ENCODE results near the gene BRK1. TPM values are rescaled to one million over a fixed set of nuclear protein-coding genes. Genes with fewer than 3 reads are reported as not detected.
"Not testable (repeated sequence)": the region's sequence is repeated elsewhere in the genome, so short reads cannot be mapped to it uniquely, and the experiment has no call there.

Gene BRK1
- total RNA-seq, 1 donor from 2014 or later, result 112 TPM

DNA sequence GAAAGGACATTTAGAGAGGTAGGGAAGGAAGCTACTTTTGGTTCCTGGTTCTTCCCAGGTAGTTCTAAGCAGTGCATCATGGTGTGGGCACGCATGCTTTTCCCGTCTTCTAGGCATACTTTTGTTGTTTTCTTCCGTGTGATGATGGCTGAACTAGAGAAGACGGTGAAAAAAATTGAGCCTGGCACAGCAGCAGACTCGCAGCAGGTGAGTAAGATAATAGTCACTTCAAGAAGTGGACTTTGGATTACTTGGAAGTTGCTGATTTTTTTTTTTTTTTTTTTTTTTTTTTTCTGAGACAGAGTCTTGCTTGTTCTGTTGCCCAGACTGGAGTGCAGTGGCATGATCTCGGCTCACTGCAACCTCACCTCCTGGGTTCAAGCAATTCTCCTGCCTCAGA lies 25.3 kb upstream of the BRK1 start:
- TF ChIP-seq, protein P1, sequence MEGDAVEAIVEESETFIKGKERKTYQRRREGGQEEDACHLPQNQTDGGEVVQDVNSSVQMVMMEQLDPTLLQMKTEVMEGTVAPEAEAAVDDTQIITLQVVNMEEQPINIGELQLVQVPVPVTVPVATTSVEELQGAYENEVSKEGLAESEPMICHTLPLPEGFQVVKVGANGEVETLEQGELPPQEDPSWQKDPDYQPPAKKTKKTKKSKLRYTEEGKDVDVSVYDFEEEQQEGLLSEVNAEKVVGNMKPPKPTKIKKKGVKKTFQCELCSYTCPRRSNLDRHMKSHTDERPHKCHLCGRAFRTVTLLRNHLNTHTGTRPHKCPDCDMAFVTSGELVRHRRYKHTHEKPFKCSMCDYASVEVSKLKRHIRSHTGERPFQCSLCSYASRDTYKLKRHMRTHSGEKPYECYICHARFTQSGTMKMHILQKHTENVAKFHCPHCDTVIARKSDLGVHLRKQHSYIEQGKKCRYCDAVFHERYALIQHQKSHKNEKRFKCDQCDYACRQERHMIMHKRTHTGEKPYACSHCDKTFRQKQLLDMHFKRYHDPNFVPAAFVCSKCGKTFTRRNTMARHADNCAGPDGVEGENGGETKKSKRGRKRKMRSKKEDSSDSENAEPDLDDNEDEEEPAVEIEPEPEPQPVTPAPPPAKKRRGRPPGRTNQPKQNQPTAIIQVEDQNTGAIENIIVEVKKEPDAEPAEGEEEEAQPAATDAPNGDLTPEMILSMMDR (IDR thresholded peaks at IDR 0.05), result no peak
- Histone ChIP-seq H3K9me3 (no peaks in the 10 kb centered on the region), H3K4me3 (no peak overlapping the region), H3K27ac (no peak overlapping the region), H3K27me3 (no peaks in the 10 kb centered on the region), H3K36me3 (no peaks in the 10 kb centered on the region), H3K4me1 (no peaks in the 10 kb centered on the region)
- ATAC-seq (no peak), DNase-seq (no peak)
- intact Hi-C loops (cut with DNase I), result no loop called here

DNA sequence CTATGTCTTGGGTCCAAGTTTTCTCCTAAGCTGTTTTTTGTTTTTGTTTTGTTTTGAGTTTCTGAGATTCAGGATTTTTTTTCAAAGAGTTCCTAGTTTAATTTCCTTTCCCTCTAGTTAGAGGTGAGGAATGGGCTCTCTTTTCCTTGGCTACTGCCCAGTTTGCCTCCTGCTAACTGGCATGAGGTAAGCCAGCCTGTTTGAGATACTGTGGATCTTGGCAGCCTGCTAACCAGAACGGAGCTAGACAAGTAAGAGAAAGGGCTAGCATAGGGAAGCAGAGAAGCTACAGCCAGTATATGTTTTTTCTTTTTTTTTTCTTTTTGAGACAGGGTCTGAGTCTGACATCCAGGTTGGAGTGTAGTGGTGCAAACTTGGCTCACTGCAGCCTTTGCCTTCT lies 24.7 kb upstream of the BRK1 start:
- ATAC-seq; DNase-seq; H3K27me3 ChIP-seq; H3K4me3 ChIP-seq; intact Hi-C loops (cut with DNase I); H3K9me3 ChIP-seq; H3K4me1 ChIP-seq; H3K27ac ChIP-seq; H3K36me3 ChIP-seq: not testable (repeated sequence)

DNA sequence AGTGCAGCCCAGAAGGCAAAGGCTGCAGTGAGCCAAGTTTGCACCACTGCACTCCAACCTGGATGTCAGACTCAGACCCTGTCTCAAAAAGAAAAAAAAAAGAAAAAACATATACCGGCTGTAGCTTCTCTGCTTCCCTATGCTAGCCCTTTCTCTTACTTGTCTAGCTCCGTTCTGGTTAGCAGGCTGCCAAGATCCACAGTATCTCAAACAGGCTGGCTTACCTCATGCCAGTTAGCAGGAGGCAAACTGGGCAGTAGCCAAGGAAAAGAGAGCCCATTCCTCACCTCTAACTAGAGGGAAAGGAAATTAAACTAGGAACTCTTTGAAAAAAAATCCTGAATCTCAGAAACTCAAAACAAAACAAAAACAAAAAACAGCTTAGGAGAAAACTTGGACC lies 24.1 kb upstream of the BRK1 start:
- H3K36me3 ChIP-seq; DNase-seq; ATAC-seq; H3K4me1 ChIP-seq; H3K9me3 ChIP-seq; H3K27me3 ChIP-seq; intact Hi-C loops (cut with DNase I); H3K4me3 ChIP-seq; H3K27ac ChIP-seq: not testable (repeated sequence)

DNA sequence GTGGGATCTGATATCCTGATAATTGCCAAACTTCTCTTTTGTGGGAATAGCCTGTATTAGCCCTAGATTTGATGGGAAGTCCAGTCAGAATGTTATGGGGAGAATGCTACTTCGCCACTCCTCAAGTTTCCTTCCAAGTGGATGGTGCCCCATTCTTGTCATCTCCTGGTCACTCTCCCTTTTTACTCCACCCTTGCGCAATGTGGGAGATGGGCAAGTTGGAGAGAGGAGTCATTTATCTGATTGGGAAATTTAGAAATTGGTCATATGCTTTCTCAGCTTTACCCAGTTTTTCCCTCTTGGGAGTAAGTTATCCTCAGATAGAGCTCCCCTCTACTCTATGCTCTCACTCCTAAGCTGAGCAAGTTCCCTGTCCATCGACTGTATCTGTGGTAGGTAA lies 21.8 kb upstream of the BRK1 start:
- no peak for ATAC-seq
- Histone ChIP-seq H3K27me3 (no peaks in the 10 kb centered on the region), H3K4me3 (no peak overlapping the region), H3K36me3 (no peaks in the 10 kb centered on the region), H3K27ac (no peak overlapping the region), H3K4me1 (no peaks in the 10 kb centered on the region), H3K9me3 (no peaks in the 10 kb centered on the region)
- intact Hi-C loops (cut with DNase I), result no loop called here
- DNase-seq, result no peak
- TF ChIP-seq, protein P1 (IDR thresholded peaks at IDR 0.05), result no peak

DNA sequence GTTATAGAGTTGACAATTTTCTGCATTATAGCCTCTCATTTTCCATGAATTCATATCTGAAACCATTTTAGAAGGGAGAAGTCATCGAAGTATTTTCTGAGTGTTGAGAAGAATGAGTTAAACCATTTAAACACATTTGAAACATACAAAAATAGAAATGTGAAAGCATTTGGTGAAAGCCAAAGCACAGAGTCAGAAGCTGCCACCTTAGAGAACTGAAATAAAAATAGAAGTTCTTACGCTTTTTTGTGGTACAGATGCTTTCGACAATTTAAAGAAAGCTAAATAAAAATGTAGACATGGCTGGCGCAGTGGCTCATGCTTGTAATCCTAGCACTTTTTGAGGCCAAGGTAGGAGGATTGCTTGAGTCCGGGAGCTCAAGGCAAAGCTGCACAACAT lies 16.4 kb upstream of the BRK1 start:
- TF ChIP-seq, protein P1 (IDR thresholded peaks at IDR 0.05), result no peak
- H3K4me1 ChIP-seq, result no peaks in the 10 kb centered on the region
- H3K4me3 ChIP-seq, result no peak overlapping the region
- no peaks in the 10 kb centered on the region for H3K9me3 ChIP-seq
- intact Hi-C loops (cut with DNase I), result no loop called here
- H3K27me3 ChIP-seq, result no peaks in the 10 kb centered on the region
- no peaks in the 10 kb centered on the region for H3K36me3 ChIP-seq
- H3K27ac ChIP-seq, result no peak overlapping the region
- DNase-seq, result no peak
- no peak for ATAC-seq

DNA sequence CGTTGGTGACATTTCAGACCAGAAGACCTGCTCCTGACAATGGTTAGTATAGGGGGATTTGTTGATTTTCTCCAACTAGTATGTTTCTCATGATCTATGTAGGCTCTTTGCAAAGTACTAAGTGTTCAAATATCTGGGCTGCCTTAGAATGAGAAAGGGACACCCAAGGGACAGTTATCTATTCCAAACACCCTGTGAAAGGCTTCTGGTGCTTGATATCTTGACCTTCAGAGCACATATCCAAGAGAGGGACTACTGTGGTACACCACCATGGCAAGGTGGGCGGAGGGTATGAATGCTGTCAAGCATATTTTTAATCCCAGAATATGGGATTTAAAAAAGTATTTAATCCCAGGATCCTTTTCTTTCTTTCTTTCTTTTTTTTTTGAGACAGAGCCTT lies 8.6 kb upstream of the BRK1 start:
- no peak for DNase-seq
- TF ChIP-seq, protein P1 (IDR thresholded peaks at IDR 0.05), result no peak
- intact Hi-C loops (cut with DNase I), result no loop called here
- Histone ChIP-seq H3K36me3 (no peaks in the 10 kb centered on the region), H3K27me3 (no peaks in the 10 kb centered on the region), H3K4me1 (no peaks in the 10 kb centered on the region), H3K4me3 (no peak overlapping the region), H3K9me3 (no peaks in the 10 kb centered on the region), H3K27ac (no peak overlapping the region)
- no peak for ATAC-seq

DNA sequence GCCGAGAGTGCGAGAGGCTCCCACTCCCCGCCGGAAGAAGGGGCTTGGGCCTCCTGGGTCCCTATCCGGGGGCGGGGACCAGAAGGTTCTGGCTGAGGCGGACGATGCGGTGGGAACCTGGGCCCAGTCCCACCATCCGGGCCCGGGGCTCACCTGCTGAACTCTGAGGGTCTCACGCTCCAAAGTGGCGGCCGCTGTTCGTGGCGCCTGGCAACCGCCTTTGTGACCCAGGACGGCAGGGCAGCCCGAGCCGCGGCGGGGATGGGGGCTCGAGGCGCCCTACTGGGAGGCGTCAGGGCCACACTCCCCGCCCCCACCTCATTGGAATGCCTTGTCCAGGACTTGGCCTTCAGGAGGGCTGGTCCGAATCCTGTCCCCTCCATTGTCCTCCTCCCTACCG lies 7.4 kb upstream of the BRK1 start, which contains the start of gene FANCD2OS:
FANCD2OS (minus strand) TSS at position 165 of the 400 bp plus-strand sequence. CDS start 3,481 bp downstream, outside the sequence.
- H3K4me1 ChIP-seq, result no peaks in the 10 kb centered on the region
- intact Hi-C loops (cut with DNase I), result no loop called here
- H3K27me3 ChIP-seq, result no peaks in the 10 kb centered on the region
- H3K4me3 ChIP-seq, result no peak within 1 kb of the TSS
- ATAC-seq, result no peak
- no peaks in the 10 kb centered on the region for H3K9me3 ChIP-seq
- H3K27ac ChIP-seq, result no peak within 1 kb of the TSS
- TF ChIP-seq, protein P1 (IDR thresholded peaks at IDR 0.05), result no peak
- no peaks in the 10 kb centered on the region for H3K36me3 ChIP-seq
- DNase-seq, result no peak
